H1 (cell line): ENCODE results near the gene OOSP4A. TPM values are rescaled to one million over a fixed set of nuclear protein-coding genes. Genes with fewer than 3 reads are reported as not detected.

Source experiments
- CTCF ChIA-PET: fragments of 300-600 bp; sonication (Branson Sonifier 250); formaldehyde crosslinking; loops from one replicate; lab custom pipeline; 2021; ENCODE audit not compliant: partially characterized antibody; lab: Charles Lee
- POLR2A ChIA-PET: fragments of 300-600 bp; sonication (Branson Sonifier 250); formaldehyde crosslinking; loops from one replicate; lab custom pipeline; 2021; ENCODE audit warnings: inconsistent platforms; ENCODE audit not compliant: partially characterized antibody; lab: Charles Lee
- DNase-seq, 2 experiments: peaks; one replicate each; pipeline versions ENCODE4 v3.0.0 to v3.0.0-alpha.2; 2010 to 2022; ENCODE audit warnings: low spot score in 2 of 2, low read depth in 1 of 2, mixed read lengths in 1 of 2
- FAIRE-seq: peaks from 2 replicates; lab custom pipeline; 2011; peaks lifted over from hg19 to GRCh38; lab: Jason Lieb, UNC
- H2AFZ ChIP-seq: 2 replicates; pipeline ENCODE4 v1.8.1; 2012; ENCODE audit warnings: low read length, inconsistent platforms
- H2AK5ac ChIP-seq: 2 replicates; pipeline ENCODE4 v1.6.1; 2013; ENCODE audit warnings: low read depth, low read length
- H2BK120ac ChIP-seq: replicated peaks from 2 replicates; pipeline ENCODE3; 2013; ENCODE audit warnings: low read depth, low read length, inconsistent platforms
- H2BK12ac ChIP-seq: 2 replicates; pipeline ENCODE4 v1.6.1; 2013; ENCODE audit warnings: low read depth, low read length
- H2BK15ac ChIP-seq: 2 replicates; pipeline ENCODE4 v1.6.1; 2013; ENCODE audit warnings: low read length
- H2BK20ac ChIP-seq: 2 replicates; pipeline ENCODE4 v1.6.1; 2013; ENCODE audit warnings: low read length
- H2BK5ac ChIP-seq: 2 replicates; pipeline ENCODE4 v1.6.1; 2013; ENCODE audit warnings: low read depth, low read length
- H3K14ac ChIP-seq: 2 replicates; pipeline ENCODE4 v1.6.1; 2013; ENCODE audit warnings: inconsistent platforms; ENCODE audit not compliant: insufficient read length
- H3K18ac ChIP-seq: 2 replicates; pipeline ENCODE4 v1.6.1; 2013; ENCODE audit warnings: low read length; ENCODE audit errors: extremely low read depth
- H3K23ac ChIP-seq: 2 replicates; pipeline ENCODE4 v1.6.1; 2013; ENCODE audit warnings: inconsistent platforms; ENCODE audit not compliant: insufficient read length
- H3K23me2 ChIP-seq: 2 replicates; pipeline ENCODE4 v1.6.1; 2013; ENCODE audit warnings: low read depth, low read length
- H3K27ac ChIP-seq: 2 replicates; pipeline ENCODE4 v1.6.1; 2011; ENCODE audit warnings: low read depth, low read length, inconsistent platforms
- H3K27me3 ChIP-seq, 4 experiments: replicated peaks in 1 of 4; 1 replicate in 1 of 4; 2 replicates in 3 of 4; pipeline versions ENCODE4 v1.6.1 to v1.8.1; 2011 to 2013; ENCODE audit warnings: low read length in 3 of 4, mild to moderate bottlenecking in 3 of 4, inconsistent platforms in 2 of 4, mixed read lengths in 2 of 4, moderate library complexity in 1 of 4; ENCODE audit not compliant: control insufficient read depth in 3 of 4, insufficient read depth in 3 of 4; ENCODE audit errors: extremely low read depth in 1 of 4
- H3K36me3 ChIP-seq, 4 experiments: 2 replicates each; pipeline versions ENCODE4 v1.6.1 to v1.8.1; 2011 to 2013; ENCODE audit warnings: mild to moderate bottlenecking in 4 of 4, low read length in 3 of 4, moderate library complexity in 2 of 4, control low read depth in 1 of 4, inconsistent platforms in 1 of 4; ENCODE audit not compliant: insufficient read depth in 4 of 4, control insufficient read depth in 2 of 4
- H3K4ac ChIP-seq: replicated peaks from 2 replicates; pipeline ENCODE3; 2013; ENCODE audit warnings: low read length, low read depth, mixed read lengths, inconsistent platforms; ENCODE audit not compliant: insufficient read length
- H3K4me1 ChIP-seq, 4 experiments: replicated peaks in 1 of 4; 1 replicate in 1 of 4; 2 replicates in 3 of 4; pipeline versions ENCODE4 v1.6.1 to v1.8.1; 2011 to 2013; ENCODE audit warnings: low read length in 3 of 4, inconsistent platforms in 2 of 4, mixed read lengths in 1 of 4; ENCODE audit not compliant: insufficient read depth in 4 of 4, control insufficient read depth in 3 of 4
- H3K4me2 ChIP-seq, 2 experiments: 2 replicates each; pipeline versions ENCODE4 v1.6.1 to v1.8.1; 2011 to 2013; ENCODE audit warnings: low read depth in 2 of 2, low read length in 2 of 2, control low read depth in 1 of 2, inconsistent platforms in 1 of 2, mild to moderate bottlenecking in 1 of 2; ENCODE audit not compliant: insufficient read depth in 1 of 2
- H3K4me3 ChIP-seq, 4 experiments: fragments of 200-600, 300-600 bp in 1 of 4; sonication (generic), shearing (Covaris generic), sonication (Bioruptor Twin) in 1 of 4; 2 replicates each; pipeline versions ENCODE4 v1.5.1 to v1.8.1; 2011 to 2016; ENCODE audit warnings: low read length in 4 of 4, low read depth in 3 of 4, control low read depth in 2 of 4, inconsistent platforms in 2 of 4, mild to moderate bottlenecking in 2 of 4, mixed read lengths in 1 of 4, moderate library complexity in 1 of 4; ENCODE audit not compliant: insufficient read depth in 2 of 4; ENCODE audit errors: extremely low read depth in 1 of 4
- H3K56ac ChIP-seq: replicated peaks from 2 replicates; pipeline ENCODE3; 2013; ENCODE audit warnings: low read depth, mild to moderate bottlenecking, mixed read lengths, low read length, inconsistent platforms; ENCODE audit not compliant: insufficient read length
- H3K79me1 ChIP-seq: 2 replicates; pipeline ENCODE4 v1.6.1; 2013; ENCODE audit warnings: low read depth, low read length, control low read depth
- H3K79me2 ChIP-seq, 2 experiments: 2 replicates each; pipeline versions ENCODE4 v1.6.1 to v1.8.1; 2012 to 2013; ENCODE audit warnings: low read length in 2 of 2, mild to moderate bottlenecking in 2 of 2, inconsistent platforms in 1 of 2; ENCODE audit not compliant: insufficient read depth in 2 of 2, control insufficient read depth in 1 of 2
- H3K9ac ChIP-seq, 4 experiments: replicated peaks in 1 of 4; 1 replicate in 1 of 4; 2 replicates in 3 of 4; pipeline versions ENCODE4 v1.6.1 to v1.8.1; 2011 to 2013; ENCODE audit warnings: low read depth in 3 of 4, low read length in 3 of 4, control low read depth in 2 of 4, mild to moderate bottlenecking in 2 of 4, moderate library complexity in 2 of 4, inconsistent platforms in 1 of 4; ENCODE audit errors: extremely low read depth in 1 of 4
- H3K9me3 ChIP-seq, 2 experiments: 2 replicates each; pipeline versions ENCODE4 v1.6.1 to v1.8.1; 2012 to 2013; ENCODE audit warnings: mild to moderate bottlenecking in 2 of 2, moderate library complexity in 2 of 2, control low read depth in 1 of 2, inconsistent platforms in 1 of 2, low read depth in 1 of 2, low read length in 1 of 2, mixed read lengths in 1 of 2; ENCODE audit not compliant: insufficient read depth in 2 of 2
- H4K20me1 ChIP-seq, 2 experiments: replicated peaks in 1 of 2; 2 replicates each; pipeline versions ENCODE3 to v1.8.1; 2011 to 2013; ENCODE audit warnings: inconsistent platforms in 2 of 2, low read length in 2 of 2, mild to moderate bottlenecking in 1 of 2; ENCODE audit not compliant: insufficient read depth in 2 of 2, control insufficient read depth in 1 of 2
- H4K5ac ChIP-seq: 2 replicates; pipeline ENCODE4 v1.6.1; 2013; ENCODE audit warnings: low read length, low read depth, mixed read lengths, inconsistent platforms; ENCODE audit not compliant: insufficient read length
- H4K8ac ChIP-seq: 2 replicates; pipeline ENCODE4 v1.8.0; 2013; ENCODE audit warnings: mild to moderate bottlenecking, moderate library complexity, low read length, inconsistent platforms; ENCODE audit not compliant: insufficient read depth; ENCODE audit errors: extremely low read depth
- H4K91ac ChIP-seq: replicated peaks from 2 replicates; pipeline ENCODE3; 2013; ENCODE audit warnings: low read length, mixed read lengths, inconsistent platforms; ENCODE audit not compliant: insufficient read length
- KDM1A ChIP-seq: fragments of 200-600, 300-600 bp; sonication (generic); IDR thresholded peaks from 2 replicates; pipeline ENCODE4 v1.7.1; 2016; ENCODE audit warnings: mild to moderate bottlenecking, low read length, borderline replicate concordance
- NANOG ChIP-seq: IDR thresholded peaks from 2 replicates; pipeline ENCODE4 v1.6.1; 2011; ENCODE audit warnings: low read length, low read depth, mild to moderate bottlenecking, inconsistent platforms; ENCODE audit not compliant: insufficient read depth, poor library complexity, severe bottlenecking
- RNF2 ChIP-seq: fragments of 200-900, 300-1000 bp; sonication (generic); IDR thresholded peaks from 2 replicates; pipeline ENCODE4 v1.7.1; 2016; ENCODE audit warnings: borderline replicate concordance, low read depth, mild to moderate bottlenecking, antibody characterized with exemption, low read length; ENCODE audit not compliant: poor library complexity, severe bottlenecking; ENCODE audit errors: missing control alignments
- SIX5 ChIP-seq: IDR thresholded peaks from 2 replicates; pipeline ENCODE4 v1.6.1; 2011; ENCODE audit warnings: mild to moderate bottlenecking, low read depth, low read length
- WGBS, 2 experiments: shearing (Covaris generic) in 1 of 2; methylation state at CpG; one replicate each; pipeline versions ENCODE4 v1.1.6 to v1.1.7; 2013 to 2015; ENCODE audit warnings: low lambda C conversion rate in 2 of 2, mixed read lengths in 2 of 2, inconsistent platforms in 1 of 2, low coverage in 1 of 2, missing lambda C conversion rate in 1 of 2; ENCODE audit not compliant: insufficient replicate concordance in 2 of 2, insufficient coverage in 1 of 2, insufficient read length in 1 of 2; ENCODE audit errors: extremely low coverage in 1 of 2, missing lambda C conversion rate in 1 of 2; 5-methylcytosine and 5-hydroxymethylcytosine counted together
- polyA plus RNA-seq, 7 experiments: library from polyadenylated mRNA; depleted of rRNA in 3 of 7; stranded (reverse) in 5 of 7; unstranded in 2 of 7; fragments of >200 nt in 5 of 7; fragments of 200-250 nt in 2 of 7; gene quantifications; 1 replicate in 5 of 7; 2 replicates in 1 of 7; 4 replicates in 1 of 7; pipeline versions ENCODE4 v1.2.1 to v1.2.3, GENCODE V29; 2011 to 2013; ENCODE audit warnings: missing spikeins in 2 of 7, mixed read lengths in 2 of 7
- total RNA-seq: library from RNA; stranded (reverse); fragmentation: NEBNext Ultra II Directional; extraction: Animal tissue kit (Norgen Biotek cat#: 25700); gene quantifications from 2 replicates; pipeline ENCODE4 v1.2.1, GENCODE V29; 2021

OOSP4A gene
- total and polyA plus RNA-seq, 2 of the 8 experiments (the other 6 are each of a cell fraction or from before 2014, with no cell fraction given), result not detected

GRCh38 chr11:59938132-59938531 is 25.7 kb upstream of the OOSP4A start, which contains the start of gene OOSP1:
OOSP1 (plus strand) TSS chr11:59938432; CDS start chr11:59938455, 23 bp downstream.
- Histone ChIP-seq H3K4ac (no peak within 1 kb of the TSS), H3K27ac (no peak within 1 kb of the TSS), H4K20me1 (no peaks in the 10 kb centered on the region), H3K36me3 (no peaks in the 10 kb centered on the region), H3K4me2 (no peak within 1 kb of the TSS), H3K79me2 (no peaks in the 10 kb centered on the region), H3K4me3 (no peak within 1 kb of the TSS), H3K56ac (no peak within 1 kb of the TSS), H2BK12ac (no peak within 1 kb of the TSS), H3K79me1 (no peaks in the 10 kb centered on the region), H2BK15ac (no peak within 1 kb of the TSS), H2AK5ac (no peak within 1 kb of the TSS), H3K14ac (no peak within 1 kb of the TSS), H2AFZ (no peak within 1 kb of the TSS), H3K9me3 (no peaks in the 10 kb centered on the region), H4K5ac (no peak within 1 kb of the TSS), H4K8ac (no peak within 1 kb of the TSS), H3K18ac (no peak within 1 kb of the TSS), H2BK20ac (no peak within 1 kb of the TSS), H2BK120ac (no peak within 1 kb of the TSS), H3K23ac (no peak within 1 kb of the TSS), H2BK5ac (no peak within 1 kb of the TSS), H3K27me3 (no peaks in the 10 kb centered on the region), H3K9ac (no peak within 1 kb of the TSS), H3K23me2 (no peaks in the 10 kb centered on the region), H4K91ac (no peak within 1 kb of the TSS), H3K4me1 (no peaks in the 10 kb centered on the region)
- POLR2A ChIA-PET, result no interaction called here
- TF ChIP-seq KDM1A (no peak), SIX5 (no peak), NANOG (no peak), RNF2 (no peak)
- CTCF ChIA-PET, result interaction anchor here (1.2 kb wide), 1 partner anchor 19 kb away, joined by 5 read pairs; no protein-coding TSS in a partner anchor
- 87% methylated on average over 2 of the region's 2 CpGs; no CpG with 5 or more reads in 1 of the 2 experiments for WGBS, 2 experiments
- DNase-seq (no peak), FAIRE-seq (no peak)
